ENCODE data around the gene ARAP3. TPM values are rescaled to one million over a fixed set of nuclear protein-coding genes. Genes with fewer than 3 reads are reported as not detected.

The ARAP3 gene
- total and polyA plus RNA-seq, 9 of the 15 experiments (the other 6 are each of a cell fraction or from before 2014, with no cell fraction given): 0.83 to 25.7 (median 6.4) TPM

- TF ChIP-seq E2F1 (CRISPR knock-in tag; IDR thresholded peaks at IDR 0.05) (0 out of 2 replicates have a peak, but pooled peaks have one; percentile 3), CBFA2T2 (conservative IDR thresholded peaks at IDR 0.05) (peak; percentile 92), RFX5 (IDR thresholded peaks at IDR 0.05; ENCODE audit: low read depth, low read length) (no peak), JUND (IDR thresholded peaks at IDR 0.05; ENCODE audit: borderline replicate concordance, low read depth, low read length) (peak; percentile 89), JUND (tag; IDR thresholded peaks at IDR 0.05; ENCODE audit: borderline replicate concordance, low read depth, low read length) (peak; percentile 83; the same call in 2 of the 3 replicates), ZNF175 (CRISPR knock-in tag; IDR thresholded peaks at IDR 0.05; ENCODE audit: low read depth) (peak; percentile 78), XRCC5 (IDR thresholded peaks at IDR 0.05; ENCODE audit: low read depth, low read length) (0 out of 2 replicates have a peak, but pooled peaks have one; percentile 25), ETV6 (IDR thresholded peaks at IDR 0.05; ENCODE audit: borderline replicate concordance in 1 of 2, low read depth in 2 of 2, low read length in 1 of 2) (peak; percentile 74 to 97; a peak in 3 of 4 replicates), ETV6 (CRISPR knock-in tag; IDR thresholded peaks at IDR 0.05; ENCODE audit: borderline replicate concordance) (no peak), HBP1 (CRISPR knock-in tag; IDR thresholded peaks at IDR 0.05) (no peak), ID3 (CRISPR knock-in tag; IDR thresholded peaks at IDR 0.05) (no peak), ID3 (tag; IDR thresholded peaks at IDR 0.05) (peak; percentile 79; the same call in 1 of the 2 replicates), ZNF277 (CRISPR knock-in tag; IDR thresholded peaks at IDR 0.05; ENCODE audit: borderline replicate concordance) (no peak), ZNF311 (CRISPR knock-in tag; IDR thresholded peaks at IDR 0.05) (0 out of 2 replicates have a peak, but pooled peaks have one; percentile 9), PHF21A (IDR thresholded peaks at IDR 0.05; ENCODE audit: borderline replicate concordance, low read depth) (0 out of 2 replicates have a peak, but pooled peaks have one; percentile 6), ZNF445 (CRISPR knock-in tag; IDR thresholded peaks at IDR 0.05; ENCODE audit: low read depth) (0 out of 2 replicates have a peak, but pooled peaks have one; percentile 11), ZNF436 (CRISPR knock-in tag; IDR thresholded peaks at IDR 0.05) (no peak), LCOR (CRISPR knock-in tag; IDR thresholded peaks at IDR 0.05) (peak; percentile 84), ZNF639 (CRISPR knock-in tag; conservative IDR thresholded peaks at IDR 0.05 in 1 of 2, IDR thresholded peaks at IDR 0.05 in 1 of 2) (peak in 1 of 2 experiments; percentile 82; a peak in 2 of 4 replicates), DPF2 (IDR thresholded peaks at IDR 0.05) (peak; percentile 97)
Measured at GRCh38 chr5:141691286-141691866, 9.3 kb upstream of the ARAP3 start (continued).

All from K562 (cell line).